ENCODE measurements around the gene ANGEL2.
"Not testable (repeated sequence)": the region's sequence is repeated elsewhere in the genome, so short reads cannot be mapped to it uniquely, and the experiment has no call there.

The ANGEL2 gene, protein sequence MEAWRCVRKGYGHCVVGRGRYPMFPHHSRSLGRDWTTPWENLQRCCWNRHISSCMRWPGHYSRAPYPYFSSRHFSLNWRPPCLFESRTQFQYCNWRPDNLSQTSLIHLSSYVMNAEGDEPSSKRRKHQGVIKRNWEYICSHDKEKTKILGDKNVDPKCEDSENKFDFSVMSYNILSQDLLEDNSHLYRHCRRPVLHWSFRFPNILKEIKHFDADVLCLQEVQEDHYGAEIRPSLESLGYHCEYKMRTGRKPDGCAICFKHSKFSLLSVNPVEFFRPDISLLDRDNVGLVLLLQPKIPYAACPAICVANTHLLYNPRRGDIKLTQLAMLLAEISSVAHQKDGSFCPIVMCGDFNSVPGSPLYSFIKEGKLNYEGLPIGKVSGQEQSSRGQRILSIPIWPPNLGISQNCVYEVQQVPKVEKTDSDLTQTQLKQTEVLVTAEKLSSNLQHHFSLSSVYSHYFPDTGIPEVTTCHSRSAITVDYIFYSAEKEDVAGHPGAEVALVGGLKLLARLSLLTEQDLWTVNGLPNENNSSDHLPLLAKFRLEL

GRCh38 chr1:213015099-213016050, at the start of gene ANGEL2:
TSS of gene ANGEL2 (minus strand) at chr1:213015867. CDS start at chr1:213015671, 196 bp downstream.
- peak; percentile 93 for DNase-seq

- no peak for DNase-seq
These were observed 45.6 kb upstream of the ANGEL2 start for GRCh38 chr1:213061263-213061662.

GRCh38 chr1:213060836-213061235, 45.2 kb upstream of the ANGEL2 start:
- no peak for DNase-seq

GRCh38 chr1:213057264-213058059, 41.8 kb upstream of the ANGEL2 start:
- DNase-seq = no peak

DNA sequence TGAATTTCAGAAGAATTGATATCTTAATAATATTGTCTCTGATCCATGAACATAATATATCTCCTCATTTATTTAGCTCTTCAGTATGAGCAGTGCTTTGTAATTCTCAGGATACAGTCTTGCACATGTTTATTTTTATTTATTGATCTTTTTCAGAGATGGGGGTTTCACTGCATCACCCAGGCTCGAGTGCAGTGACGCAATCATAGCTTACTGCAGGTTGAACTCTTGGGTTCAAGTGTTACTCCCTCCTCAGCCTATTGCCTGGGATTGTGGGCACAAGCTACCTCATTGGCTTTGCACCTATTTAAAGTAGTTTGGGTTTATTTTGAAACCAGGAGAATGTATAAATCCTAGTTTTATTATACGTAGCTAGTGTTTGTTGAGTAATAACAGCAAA, 40.1 kb upstream of the ANGEL2 start:
- no peak for DNase-seq

GRCh38 chr1:213054733-213055591, 39.3 kb upstream of the ANGEL2 start:
- DNase-seq = no peak

DNA sequence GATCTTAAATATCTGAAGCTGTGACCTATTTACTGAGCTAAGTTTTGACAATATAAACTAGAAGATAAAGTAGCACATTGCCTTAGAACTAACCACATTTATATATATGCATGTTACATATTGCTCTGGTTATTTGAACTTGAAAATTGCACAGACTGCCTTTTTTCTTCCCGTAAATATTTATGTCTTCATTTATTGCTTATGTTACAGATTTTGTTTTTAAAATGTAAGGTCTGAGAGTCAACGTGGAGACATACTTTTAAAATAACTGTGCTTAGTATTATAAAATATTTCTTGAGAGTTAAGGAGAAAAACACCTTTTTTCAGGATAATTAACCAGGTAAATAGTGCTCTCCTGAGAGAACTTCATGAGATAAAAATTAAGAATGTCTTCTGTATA, 38.5 kb upstream of the ANGEL2 start:
- DNase-seq = no peak

GRCh38 chr1:213053455-213053854, 37.8 kb upstream of the ANGEL2 start:
- no peak for DNase-seq

DNA sequence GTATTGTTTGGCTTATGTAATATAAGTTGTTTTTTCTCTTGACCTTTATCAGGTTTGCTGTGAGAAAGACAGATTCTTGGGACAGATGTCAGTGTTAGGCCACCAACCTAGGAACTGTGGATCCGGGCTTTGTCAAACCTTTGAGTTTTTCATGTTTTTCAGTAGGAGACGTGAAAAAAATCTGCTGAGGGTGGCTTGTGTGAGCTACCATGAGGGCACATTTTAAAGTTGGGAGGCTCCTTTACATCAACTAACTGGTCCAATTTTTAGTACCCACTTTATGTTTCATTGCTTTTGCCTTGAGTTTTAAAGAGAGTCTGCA, 36.2 kb upstream of the ANGEL2 start:
- no peak for DNase-seq

DNA sequence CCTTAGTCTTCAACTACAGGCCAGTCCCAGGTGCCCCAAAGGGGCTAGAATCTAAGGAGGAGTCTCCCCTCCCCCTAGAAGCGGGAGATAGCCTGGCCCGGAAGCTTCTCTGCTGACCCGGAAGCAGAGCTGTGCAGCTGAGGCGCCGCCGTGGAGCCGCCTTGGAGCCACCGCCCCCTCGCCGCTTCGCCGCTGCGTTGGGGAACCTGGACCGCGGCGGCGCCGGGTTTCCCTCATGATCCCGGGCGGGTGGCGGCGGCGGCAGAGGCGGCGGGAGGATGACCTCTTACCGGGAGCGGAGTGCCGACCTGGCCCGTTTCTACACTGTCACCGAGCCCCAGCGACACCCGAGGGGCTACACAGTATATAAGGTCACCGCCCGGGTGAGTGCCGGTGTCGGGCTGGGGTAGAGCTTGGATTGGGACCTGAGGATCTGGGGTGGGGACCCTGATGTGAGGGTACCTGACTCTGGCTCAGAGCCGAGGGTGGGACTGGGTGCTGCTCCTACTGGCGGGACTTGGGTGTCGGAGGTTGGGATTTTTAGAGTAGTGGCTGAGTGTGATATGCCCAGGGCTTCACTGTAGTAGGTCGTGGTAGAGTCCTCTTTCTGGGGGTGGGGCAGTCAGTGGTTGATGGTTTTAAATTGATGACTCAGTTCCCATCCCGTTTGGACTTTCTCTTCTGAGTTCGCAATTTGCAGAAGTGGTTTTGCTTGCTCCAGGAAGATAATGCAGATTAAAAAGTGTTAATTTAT, 35.6 kb upstream of the ANGEL2 start, which contains the start of gene RPS6KC1:
Gene RPS6KC1 (plus strand): TSS at position 115 of the 754 bp plus-strand sequence. CDS start 164 bp downstream, at position 279.
- DNase-seq = peak; percentile 71

DNA sequence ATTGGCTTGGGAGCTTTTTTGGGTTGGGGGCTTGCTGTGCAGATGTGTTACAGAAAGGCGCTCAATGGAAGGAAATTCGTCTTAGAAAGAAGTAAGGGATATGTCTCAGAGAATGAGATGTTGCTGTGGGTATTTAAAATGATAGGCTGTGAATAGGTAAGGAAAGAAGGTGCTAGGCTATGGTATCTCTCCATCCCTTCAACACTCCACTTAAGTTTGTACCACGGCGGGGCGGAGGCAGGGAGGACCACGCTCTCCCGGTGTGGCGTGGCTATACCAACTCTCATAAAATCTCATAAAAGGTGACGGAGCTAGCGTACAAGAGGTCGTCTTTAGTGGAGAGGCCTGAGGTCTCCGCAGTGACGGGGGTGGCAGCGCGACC, 35.1 kb upstream of the ANGEL2 start:
- no peak for DNase-seq

DNA sequence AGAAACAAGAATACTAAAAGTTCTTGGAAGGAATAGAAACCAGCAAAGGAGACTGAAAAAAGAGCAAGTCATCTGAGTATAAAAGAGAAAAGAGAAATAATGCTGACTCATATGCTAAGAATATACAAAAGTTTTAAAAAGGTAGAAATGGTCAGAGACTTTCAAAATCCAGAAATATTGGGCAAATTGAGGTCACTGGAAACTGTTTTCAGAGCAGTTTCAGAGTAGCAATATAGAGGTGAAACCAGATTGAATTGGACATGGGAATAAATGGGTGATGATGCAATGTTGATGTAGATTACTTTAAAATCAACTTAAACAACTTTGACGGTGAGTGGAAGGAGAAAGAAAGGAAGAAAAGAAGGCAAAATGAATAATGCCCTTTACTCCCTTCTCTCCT, 33.6 kb upstream of the ANGEL2 start:
- no peak for DNase-seq

GRCh38 chr1:213045321-213046226, 29.9 kb upstream of the ANGEL2 start:
- DNase-seq = not testable (repeated sequence)

GRCh38 chr1:213041443-213041842, 25.8 kb upstream of the ANGEL2 start:
- DNase-seq = no peak

GRCh38 chr1:213035573-213035972, 19.9 kb upstream of the ANGEL2 start:
- DNase-seq = no peak

DNA sequence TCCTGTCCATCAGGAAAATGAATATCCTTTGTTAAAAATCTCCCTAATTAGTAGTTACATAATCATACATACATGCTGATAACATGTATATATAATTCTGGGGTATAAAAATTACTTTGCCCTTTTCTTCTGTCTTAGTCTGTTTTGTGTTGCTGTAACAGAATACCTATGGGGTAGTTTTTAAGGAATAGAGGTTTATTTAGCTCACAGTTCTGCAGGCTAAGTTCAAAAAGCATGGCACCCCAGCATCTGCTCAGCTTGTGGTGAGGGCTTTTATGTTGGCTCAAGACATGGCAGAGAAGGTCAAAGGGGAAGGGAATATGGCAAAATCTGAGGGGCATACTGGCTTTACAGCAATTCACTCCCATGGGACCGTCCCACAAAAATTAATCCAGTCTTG, 19.0 kb upstream of the ANGEL2 start:
- DNase-seq = no peak

DNA sequence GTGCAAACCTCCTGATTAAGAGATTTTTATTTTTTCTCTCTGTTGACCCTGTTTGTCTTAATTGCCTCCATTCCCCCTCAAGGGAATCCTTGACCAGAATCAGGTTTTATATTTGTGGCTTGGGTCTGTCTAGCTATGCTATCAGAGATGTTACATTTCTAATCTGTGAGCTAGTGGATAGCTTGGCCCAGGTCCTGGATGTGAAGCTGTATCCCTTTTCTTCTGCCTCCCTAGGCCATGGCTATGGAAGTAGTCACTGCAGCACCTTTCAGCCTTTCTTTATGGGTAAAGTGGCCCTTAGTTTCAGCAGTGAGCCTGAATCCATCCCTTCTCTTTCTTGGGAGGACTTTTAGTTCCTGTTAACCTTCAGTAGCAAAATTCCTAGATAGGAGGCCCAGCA, 17.0 kb upstream of the ANGEL2 start:
- no peak for DNase-seq

GRCh38 chr1:213027024-213027423, 11.4 kb upstream of the ANGEL2 start:
- not testable (repeated sequence) for DNase-seq

DNA sequence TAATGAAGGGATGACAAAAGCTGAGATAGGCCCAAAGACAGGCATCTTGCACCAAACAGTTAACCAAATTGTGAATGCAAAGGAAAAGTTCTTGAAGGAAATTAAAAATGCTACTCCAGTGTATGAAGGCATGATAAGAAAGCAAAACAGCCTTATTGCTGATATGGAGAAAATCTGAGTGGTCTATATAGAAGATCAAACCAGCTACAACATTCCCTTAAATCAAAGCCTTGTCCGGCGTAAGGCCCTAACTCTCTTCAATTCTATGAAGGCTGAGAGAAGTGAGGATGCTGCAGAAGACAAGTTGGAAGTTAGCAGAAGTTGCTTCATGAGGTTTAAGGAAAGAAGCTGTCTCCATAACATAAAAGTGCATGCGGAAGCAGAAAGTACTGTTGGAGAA, 4.3 kb upstream of the ANGEL2 start:
- no peak for DNase-seq

GRCh38 chr1:213019450-213019849, 3.8 kb upstream of the ANGEL2 start:
- no peak for DNase-seq

Measured in activated T-cell treated with anti-CD3 and anti-CD28 coated beads for 4 hours (primary cell).